ENCODE data around the gene RAB42. TPM values are rescaled to one million over a fixed set of nuclear protein-coding genes. Genes with fewer than 3 reads are reported as not detected.

The RAB42 gene
- total and polyA plus RNA-seq, 12 donors = 0.17 to 3.4 (median 0.54) TPM

- Histone ChIP-seq H3K36me3 (peaks cover 0 to 60% (median 31%) of the 10 kb centered on the region in 9 donors), H3K9me3 (no peaks in the 10 kb centered on the region), H3K27me3 (no peaks in the 10 kb centered on the region), H3K27ac (peak overlapping the region in 1 of 10 donors; percentile 8), H3K4me3 (no peak overlapping the region), H3K4me1 (peaks cover 0 to 15% (median 0%) of the 10 kb centered on the region in 9 donors)
- intact Hi-C loops (cut with DNase I) = loop anchor here in 9 of 10 donors (1.0 to 10.0 kb wide), 9 partner anchors 47 to 244 kb away; partner anchors contain the start of genes PHACTR4 (in 1 of the 9) and TRNAU1AP (in 1 of the 9)
- ATAC-seq = peak in 2 of 8 donors; percentile 8 to 52
- 70 to 82% methylated on average over 3 of the region's 3 CpGs for WGBS, 2 donors
- DNase-seq = no peak
- no peak for TF ChIP-seq CTCF (IDR thresholded peaks at IDR 0.05)
Observed at GRCh38 chr1:28601696-28602095, 9.6 kb downstream of the RAB42 start.

- H3K9me3 ChIP-seq = no peaks in the 10 kb centered on the region
- H3K27ac ChIP-seq = peak overlapping the region in 1 of 10 donors; percentile 8
- ATAC-seq (peak in 7 of 8 donors; percentile 43 to 82 (median 74)), DNase-seq (peak in 1 of 2 donors; percentile 72)
- peak in 8 of 9 donors; percentile 53 to 78 (median 68) for TF ChIP-seq CTCF (IDR thresholded peaks at IDR 0.05)
- intact Hi-C loops (cut with DNase I) = loop anchor here in 9 of 10 donors (1.0 to 10.0 kb wide), 10 partner anchors 48 to 245 kb away; partner anchors contain the start of genes PHACTR4 (in 1 of the 9) and TRNAU1AP (in 1 of the 9)
- H3K36me3 ChIP-seq = peaks cover 0 to 71% (median 41%) of the 10 kb centered on the region in 9 donors
- no peak overlapping the region for H3K4me3 ChIP-seq
- peaks cover 0 to 15% (median 0%) of the 10 kb centered on the region in 9 donors for H3K4me1 ChIP-seq
- no peaks in the 10 kb centered on the region for H3K27me3 ChIP-seq
- 69 to 73% methylated on average over 15 of the region's 15 CpGs for WGBS, 2 donors
Observed at GRCh38 chr1:28602536-28603439, 10.7 kb downstream of the RAB42 start.

GRCh38 chr1:28604411-28604810 lies 12.3 kb downstream of the RAB42 start:
- H3K4me3 ChIP-seq = no peak overlapping the region
- H3K27me3 ChIP-seq = no peaks in the 10 kb centered on the region
- no peak overlapping the region for H3K27ac ChIP-seq
- peaks cover 0 to 15% (median 0%) of the 10 kb centered on the region in 9 donors for H3K4me1 ChIP-seq
- no peak for ATAC-seq
- no peak for DNase-seq
- H3K36me3 ChIP-seq = peaks cover 0 to 87% (median 49%) of the 10 kb centered on the region in 9 donors
- intact Hi-C loops (cut with DNase I) = loop anchor here in 8 of 10 donors (2.0 to 10.0 kb wide), 7 partner anchors 50 to 247 kb away; partner anchors contain the start of genes PHACTR4 (in 1 of the 8) and TRNAU1AP (in 1 of the 8)
- TF ChIP-seq CTCF (IDR thresholded peaks at IDR 0.05) = no peak
- 66 to 79% methylated on average over 5 of the region's 5 CpGs for WGBS, 2 donors
- H3K9me3 ChIP-seq = no peaks in the 10 kb centered on the region

GRCh38 chr1:28604962-28605361 lies 12.9 kb downstream of the RAB42 start:
- TF ChIP-seq CTCF (IDR thresholded peaks at IDR 0.05) = no peak
- Histone ChIP-seq H3K4me3 (no peak overlapping the region), H3K27me3 (no peaks in the 10 kb centered on the region), H3K36me3 (peaks cover 0 to 92% (median 55%) of the 10 kb centered on the region in 9 donors), H3K4me1 (peaks cover 0 to 15% (median 0%) of the 10 kb centered on the region in 9 donors), H3K27ac (no peak overlapping the region), H3K9me3 (no peaks in the 10 kb centered on the region)
- WGBS, 2 donors = 82 to 92% methylated on average over 6 of the region's 6 CpGs
- no peak for ATAC-seq
- no peak for DNase-seq
- intact Hi-C loops (cut with DNase I) = loop anchor here in 8 of 10 donors (2.0 to 10.0 kb wide), 7 partner anchors 50 to 248 kb away; partner anchors contain the start of genes PHACTR4 (in 1 of the 8) and TRNAU1AP (in 1 of the 8)
